A549 (cell line): ENCODE data around the gene MED4. TPM values are rescaled to one million over a fixed set of nuclear protein-coding genes. Genes with fewer than 3 reads are reported as not detected.

Experiments used
- ATAC-seq, 2 experiments: fragments of 200-7000 bp in 1 of 2; fragments of >200 bp in 1 of 2; cut with Nextera tagmentation in 1 of 2; cut with Tn5 transposase in 1 of 2; 3 replicates each; pipeline versions ENCODE4 v1.8.0 to v1.9.1; 2018 to 2020; ENCODE audit warnings: mild to moderate bottlenecking in 1 of 2, moderate library complexity in 1 of 2
- CTCF ChIA-PET: fragments of 300-600 bp; sonication (Branson Sonifier 250); formaldehyde crosslinking; extraction: SDS; loops from one replicate; lab custom pipeline; 2021; ENCODE audit warnings: antibody characterized with exemption, inconsistent platforms; lab: Yijun Ruan, JAX
- POLR2A ChIA-PET: fragments of 350-600 bp; formaldehyde crosslinking; extraction: SDS; loops from one replicate; lab custom pipeline; 2021; ENCODE audit warnings: antibody characterized with exemption, inconsistent platforms; lab: Yijun Ruan, JAX
- DNase-seq, 2 experiments: peaks; one replicate each; pipeline versions ENCODE4 v3.0.0 to v3.0.0-alpha.2; 2011 to 2016; ENCODE audit warnings: low read depth in 1 of 2, low spot score in 1 of 2
- FAIRE-seq: peaks from 2 replicates; lab custom pipeline; 2011; peaks lifted over from hg19 to GRCh38; lab: Jason Lieb, UNC
- H3K27ac ChIP-seq, 2 experiments: fragments of >200 bp; sonication (Bioruptor Twin); formaldehyde crosslinking; 3 replicates each; pipeline ENCODE4 v1.5.1; 2016 to 2017
- H3K4me1 ChIP-seq: fragments of >200 bp; sonication (Bioruptor Twin); formaldehyde crosslinking; 3 replicates; pipeline ENCODE4 v1.6.1; 2016
- H3K4me2 ChIP-seq: fragments of >200 bp; sonication (Bioruptor Twin); formaldehyde crosslinking; 3 replicates; pipeline ENCODE4 v1.6.1; 2016
- H3K4me3 ChIP-seq: fragments of >200 bp; sonication (Bioruptor Twin); formaldehyde crosslinking; 3 replicates; pipeline ENCODE4 v1.5.1; 2016
- H3K9me3 ChIP-seq: fragments of >200 bp; sonication (Bioruptor Twin); formaldehyde crosslinking; 3 replicates; pipeline ENCODE4 v1.6.1; 2016
- BHLHE40 ChIP-seq: IDR thresholded peaks from 2 replicates; pipeline ENCODE4 v1.6.1; 2012; ENCODE audit warnings: low read depth, low read length, inconsistent platforms
- CTCF ChIP-seq: fragments of >200 bp; sonication (Bioruptor Twin); formaldehyde crosslinking; IDR thresholded peaks from 3 replicates; pipeline ENCODE4 v1.5.1; 2016
- EHMT2 ChIP-seq: fragments of 200-600 bp; sonication (generic); IDR thresholded peaks from 2 replicates; pipeline ENCODE4 v1.6.1; 2016; ENCODE audit warnings: antibody characterized with exemption, low read depth, mild to moderate bottlenecking, moderate library complexity
- ELK1 ChIP-seq: fragments of 150-350 bp; IDR thresholded peaks from 2 replicates; pipeline ENCODE4 v1.6.1; 2014; ENCODE audit warnings: low read depth, mild to moderate bottlenecking, low read length
- EP300 ChIP-seq, 2 experiments: fragments of >200 bp; sonication (Bioruptor Twin); formaldehyde crosslinking; IDR thresholded peaks; 2 replicates in 1 of 2; 3 replicates in 1 of 2; pipeline ENCODE4 v1.6.1; 2016 to 2017
- FOSL2 ChIP-seq, 2 experiments: fragments of 450-650 bp in 1 of 2; fragments of >200 bp in 1 of 2; sonication (Bioruptor Twin) in 1 of 2; formaldehyde crosslinking; IDR thresholded peaks; 2 replicates each; pipeline versions ENCODE4 v1.5.0 to v1.6.1; 2016 to 2020; ENCODE audit warnings: mild to moderate bottlenecking in 1 of 2, moderate library complexity in 1 of 2
- HOXA7 ChIP-seq: fragments of 250-450 bp; sonication (Bioruptor Pico); IDR thresholded peaks from 2 replicates; pipeline ENCODE4 v1.5.0; 2020; ENCODE audit warnings: mild to moderate bottlenecking, moderate library complexity
- HOXB5 ChIP-seq: fragments of 250-450 bp; sonication (Bioruptor Pico); IDR thresholded peaks from 2 replicates; pipeline ENCODE4 v1.5.0; 2020; ENCODE audit warnings: mild to moderate bottlenecking, moderate library complexity
- KDM5A ChIP-seq: fragments of 200-600 bp; sonication (generic); IDR thresholded peaks from 2 replicates; pipeline ENCODE4 v1.6.1; 2016; ENCODE audit warnings: antibody characterized with exemption, mild to moderate bottlenecking
- NPAS2 ChIP-seq: fragments of 250-450 bp; sonication (Bioruptor Pico); IDR thresholded peaks from 2 replicates; pipeline ENCODE4 v1.8.0; 2022; ENCODE audit warnings: mild to moderate bottlenecking, moderate library complexity, borderline replicate concordance
- PBX3 ChIP-seq: IDR thresholded peaks from 2 replicates; pipeline ENCODE4 v1.6.1; 2012
- POLR2AphosphoS2 ChIP-seq: conservative IDR thresholded peaks from 2 replicates; pipeline ENCODE4 v1.6.1; 2012; ENCODE audit warnings: low read length, improper control_type of control experiment, inconsistent platforms
- ZC3H11A ChIP-seq: fragments of 450-650 bp; IDR thresholded peaks from 2 replicates; pipeline ENCODE4 v1.6.1; 2014; ENCODE audit warnings: antibody characterized with exemption, mild to moderate bottlenecking
- ZSCAN20 ChIP-seq: fragments of 250-450 bp; sonication (Bioruptor Pico); IDR thresholded peaks from 2 replicates; pipeline ENCODE4 v1.8.0; 2022; ENCODE audit warnings: mild to moderate bottlenecking, moderate library complexity
- whole genome bisulfite sequencing: methylation state at CpG from one replicate; pipeline ENCODE4 v1.1.6; 2017; ENCODE audit errors: missing lambda C conversion rate; 5-methylcytosine and 5-hydroxymethylcytosine counted together
- polyA plus RNA-seq, 4 experiments: library from polyadenylated mRNA; depleted of rRNA in 3 of 4; stranded (reverse); fragments of >200 nt; fragmentation: RNase III in 1 of 4; extraction: RNeasy Plus Mini Kit Qiagen cat#74134 plus additional on column Dnase treatment in 1 of 4; gene quantifications; 2 replicates in 3 of 4; 3 replicates in 1 of 4; pipeline ENCODE4 v1.2.3, GENCODE V29; 2011 to 2017

Gene MED4
- polyA plus RNA-seq, 2 of the 4 experiments (the other 2 are of a cell fraction): 30.5 to 41.9 TPM

- TF ChIP-seq POLR2AphosphoS2 (no peak), NPAS2 (no peak), ZSCAN20 (CRISPR knock-in tag) (no peak), HOXA7 (CRISPR knock-in tag) (no peak), ELK1 (no peak), PBX3 (no peak), CTCF (no peak), EHMT2 (no peak), EP300 (IDR thresholded peaks at IDR 0.05) (no peak), KDM5A (no peak)
- CTCF ChIA-PET: no interaction called here
- Histone ChIP-seq H3K4me2 (no peak overlapping the region), H3K4me3 (no peak overlapping the region), H3K9me3 (no peaks in the 10 kb centered on the region), H3K4me1 (no peaks in the 10 kb centered on the region), H3K27ac (no peak overlapping the region)
- ATAC-seq: no peak
- WGBS: 5% methylated on average over 3 of the region's 3 CpGs
- no peak for DNase-seq
- POLR2A ChIA-PET: no interaction called here
- no peak for FAIRE-seq
Measured at GRCh38 chr13:48116808-48117207, 21.9 kb upstream of the MED4 start.

- WGBS: 89% methylated on average over 1 of the region's 1 CpG
- Histone ChIP-seq H3K4me1 (no peaks in the 10 kb centered on the region), H3K9me3 (no peaks in the 10 kb centered on the region), H3K4me3 (no peak overlapping the region), H3K4me2 (no peak overlapping the region), H3K27ac (no peak overlapping the region)
- ATAC-seq: no peak
- no peak for TF ChIP-seq HOXB5 (CRISPR knock-in tag)
- TF ChIP-seq ZC3H11A: 0 out of 2 replicates have a peak, but pooled peaks have one; percentile 6
- POLR2A ChIA-PET: no interaction called here
- DNase-seq: no peak
- FAIRE-seq: no peak
- CTCF ChIA-PET: no interaction called here
Measured at GRCh38 chr13:48113756-48114130, 18.8 kb upstream of the MED4 start.

GRCh38 chr13:48112896-48113755, 18.2 kb upstream of the MED4 start:
- POLR2A ChIA-PET: no interaction called here
- FAIRE-seq: no peak
- no peak for TF ChIP-seq FOSL2 (IDR thresholded peaks at IDR 0.05)
- peak; percentile 47; the same call in 1 of the 2 replicates for TF ChIP-seq FOSL2 (CRISPR knock-in tag; IDR thresholded peaks at IDR 0.05)
- TF ChIP-seq BHLHE40: no peak
- DNase-seq: no peak
- H3K27ac ChIP-seq: no peak overlapping the region
- WGBS: 50% methylated on average over 5 of the region's 5 CpGs
- ATAC-seq: no peak
- no peaks in the 10 kb centered on the region for H3K4me1 ChIP-seq
- no peak overlapping the region for H3K4me2 ChIP-seq
- CTCF ChIA-PET: interaction anchor here (0.6 kb wide), 1 partner anchor 1706 kb away, joined by 5 read pairs; no protein-coding TSS in a partner anchor
- H3K9me3 ChIP-seq: no peaks in the 10 kb centered on the region
- no peak overlapping the region for H3K4me3 ChIP-seq
